Measurements from ENCODE around the gene PHF11.

The PHF11 gene

GRCh38 chr13:49495783-49496762 lies at the start of gene PHF11 (continued):
- TF ChIP-seq ZNF404 (tag by site-specific recombination; IDR thresholded peaks at IDR 0.05) (no peak), ZBTB11 (tag by site-specific recombination; conservative IDR thresholded peaks at IDR 0.05; ENCODE audit: low read depth) (no peak), ZFP41 (tag by site-specific recombination; IDR thresholded peaks at IDR 0.05; ENCODE audit: borderline replicate concordance) (no peak), ZFP69B (tag by site-specific recombination; IDR thresholded peaks at IDR 0.05) (no peak), ZBTB1 (tag by site-specific recombination; IDR thresholded peaks at IDR 0.05) (no peak), ZNF155 (tag by site-specific recombination; IDR thresholded peaks at IDR 0.05) (no peak), ZNF121 (tag by site-specific recombination; IDR thresholded peaks at IDR 0.05) (no peak), PRDM10 (tag by site-specific recombination; IDR thresholded peaks at IDR 0.05) (0 out of 2 replicates have a peak, but pooled peaks have one; percentile 23), ZNF23 (tag by site-specific recombination; IDR thresholded peaks at IDR 0.05; ENCODE audit: borderline replicate concordance) (no peak), ZSCAN16 (tag by site-specific recombination; IDR thresholded peaks at IDR 0.05) (no peak), TCF7L2 (IDR thresholded peaks at IDR 0.05; ENCODE audit: borderline replicate concordance, low read depth, low read length) (no peak), ZNF792 (tag by site-specific recombination; IDR thresholded peaks at IDR 0.05) (no peak), ZIC2 (tag by site-specific recombination; IDR thresholded peaks at IDR 0.05) (no peak), ZNF138 (tag by site-specific recombination; IDR thresholded peaks at IDR 0.05; ENCODE audit: borderline replicate concordance) (no peak), ZNF140 (tag by site-specific recombination; IDR thresholded peaks at IDR 0.05) (no peak), ZNF776 (tag by site-specific recombination; IDR thresholded peaks at IDR 0.05; ENCODE audit: borderline replicate concordance) (no peak), ZXDB (tag by site-specific recombination; IDR thresholded peaks at IDR 0.05) (no peak), ZNF692 (tag by site-specific recombination; IDR thresholded peaks at IDR 0.05) (no peak), ZNF248 (tag by site-specific recombination; IDR thresholded peaks at IDR 0.05) (no peak), ZSCAN18 (tag by site-specific recombination; IDR thresholded peaks at IDR 0.05) (no peak), ZNF701 (tag by site-specific recombination; IDR thresholded peaks at IDR 0.05) (no peak), TRIM28 (IDR thresholded peaks at IDR 0.05; ENCODE audit: borderline replicate concordance, low read length) (no peak), ZBTB17 (tag by site-specific recombination; IDR thresholded peaks at IDR 0.05) (0 out of 2 replicates have a peak, but pooled peaks have one; percentile 25)
- TF ChIP-seq, protein P1, sequence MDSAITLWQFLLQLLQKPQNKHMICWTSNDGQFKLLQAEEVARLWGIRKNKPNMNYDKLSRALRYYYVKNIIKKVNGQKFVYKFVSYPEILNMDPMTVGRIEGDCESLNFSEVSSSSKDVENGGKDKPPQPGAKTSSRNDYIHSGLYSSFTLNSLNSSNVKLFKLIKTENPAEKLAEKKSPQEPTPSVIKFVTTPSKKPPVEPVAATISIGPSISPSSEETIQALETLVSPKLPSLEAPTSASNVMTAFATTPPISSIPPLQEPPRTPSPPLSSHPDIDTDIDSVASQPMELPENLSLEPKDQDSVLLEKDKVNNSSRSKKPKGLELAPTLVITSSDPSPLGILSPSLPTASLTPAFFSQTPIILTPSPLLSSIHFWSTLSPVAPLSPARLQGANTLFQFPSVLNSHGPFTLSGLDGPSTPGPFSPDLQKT (IDR thresholded peaks at IDR 0.05; ENCODE audit: borderline replicate concordance, low read depth, low read length): no peak
- TF ChIP-seq, protein P2, sequence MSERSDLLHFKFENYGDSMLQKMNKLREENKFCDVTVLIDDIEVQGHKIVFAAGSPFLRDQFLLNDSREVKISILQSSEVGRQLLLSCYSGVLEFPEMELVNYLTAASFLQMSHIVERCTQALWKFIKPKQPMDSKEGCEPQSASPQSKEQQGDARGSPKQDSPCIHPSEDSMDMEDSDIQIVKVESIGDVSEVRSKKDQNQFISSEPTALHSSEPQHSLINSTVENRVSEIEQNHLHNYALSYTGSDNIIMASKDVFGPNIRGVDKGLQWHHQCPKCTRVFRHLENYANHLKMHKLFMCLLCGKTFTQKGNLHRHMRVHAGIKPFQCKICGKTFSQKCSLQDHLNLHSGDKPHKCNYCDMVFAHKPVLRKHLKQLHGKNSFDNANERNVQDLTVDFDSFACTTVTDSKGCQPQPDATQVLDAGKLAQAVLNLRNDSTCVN (tag by site-specific recombination; optimal IDR thresholded peaks at IDR 0.05): peak; percentile 38
